Activated naive CD8-positive, alpha-beta T cell treated with anti-CD3 and anti-CD28 coated beads for 36 hours (primary cell): Measurements from ENCODE around the gene MTRF1. TPM values are rescaled to one million over a fixed set of nuclear protein-coding genes. Genes with fewer than 3 reads are reported as not detected.
"Not testable (repeated sequence)": the region's sequence is repeated elsewhere in the genome, so short reads cannot be mapped to it uniquely, and the experiment has no call there.

ENCODE experiments used
- DNase-seq: peaks from one replicate; pipeline ENCODE4 v3.0.0; 2021
- H3K27ac Mint-ChIP-seq: one replicate; pipeline ENCODE4 v1.8.0; 2022; ENCODE audit warnings: mild to moderate bottlenecking, moderate library complexity, mixed read lengths
- H3K27me3 Mint-ChIP-seq: one replicate; pipeline ENCODE4 v1.8.0; 2022; ENCODE audit warnings: mild to moderate bottlenecking, mixed read lengths
- H3K36me3 Mint-ChIP-seq: one replicate; pipeline ENCODE4 v1.8.0; 2021; ENCODE audit warnings: mild to moderate bottlenecking, mixed read lengths
- H3K4me1 Mint-ChIP-seq: one replicate; pipeline ENCODE4 v1.8.0; 2021; ENCODE audit warnings: mixed read lengths
- H3K4me3 Mint-ChIP-seq: one replicate; pipeline ENCODE4 v1.8.0; 2022; ENCODE audit warnings: mild to moderate bottlenecking, moderate library complexity, mixed read lengths
- H3K9me3 Mint-ChIP-seq: one replicate; pipeline ENCODE4 v1.8.0; 2022; ENCODE audit warnings: mixed read lengths
- total RNA-seq, 2 experiments: library from RNA; stranded (reverse); gene quantifications; one replicate each; pipeline ENCODE4 v1.2.3, GENCODE V29; 2021

Gene MTRF1
- total RNA-seq, 2 experiments from 2014 or later: 18.8 to 19.7 TPM

DNA sequence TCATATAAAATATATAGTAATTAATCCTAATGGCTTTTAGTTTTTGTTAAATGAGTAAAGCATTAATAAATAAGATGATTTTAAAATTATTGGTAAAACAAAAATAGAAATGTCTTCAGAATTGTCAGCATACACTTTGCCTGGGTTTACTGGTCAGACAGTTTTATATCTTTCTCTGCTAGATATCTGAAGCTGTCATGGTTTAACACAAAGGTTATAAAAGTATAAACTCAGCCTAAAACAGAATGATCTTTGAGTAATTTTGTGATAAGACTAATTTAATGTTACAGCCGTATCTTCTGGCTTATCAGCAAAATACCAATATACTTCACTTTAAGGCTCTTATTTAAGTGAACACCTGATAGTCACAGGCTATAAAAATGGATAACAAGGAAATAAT, 29.9 kb upstream of the MTRF1 start:
- Mint-ChIP-seq H3K4me1 (no peaks in the 10 kb centered on the region), H3K9me3 (peaks cover 4% of the 10 kb centered on the region), H3K4me3 (no peak overlapping the region), H3K27ac (no peak overlapping the region), H3K36me3 (no peaks in the 10 kb centered on the region), H3K27me3 (no peaks in the 10 kb centered on the region)
- no peak for DNase-seq

- Mint-ChIP-seq H3K9me3 (peaks cover 10% of the 10 kb centered on the region), H3K36me3 (peaks cover 3% of the 10 kb centered on the region), H3K27ac (no peak overlapping the region), H3K4me1 (peaks cover 15% of the 10 kb centered on the region), H3K27me3 (no peaks in the 10 kb centered on the region), H3K4me3 (no peak overlapping the region)
- no peak for DNase-seq
Observed at GRCh38 chr13:41291246-41291645, 27.9 kb upstream of the MTRF1 start.

DNA sequence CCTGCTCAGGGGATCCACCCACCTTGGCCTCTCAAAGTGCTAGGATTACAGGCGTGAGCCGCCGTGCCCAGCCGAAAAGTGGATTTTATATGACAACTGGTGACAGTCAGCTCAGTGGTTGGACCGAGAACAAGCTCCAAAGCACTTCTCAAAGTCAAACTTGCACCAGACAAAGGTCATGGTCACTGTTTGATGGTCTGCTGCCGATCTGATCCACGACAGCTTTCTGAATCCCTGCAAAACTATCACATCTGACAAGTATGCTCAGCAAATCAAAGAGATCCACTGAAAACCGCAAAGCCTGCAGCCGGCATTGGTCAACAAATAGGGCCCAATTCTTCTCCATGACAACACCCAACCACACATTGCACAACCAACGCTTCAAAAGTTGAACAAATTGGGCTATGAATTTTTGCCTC, 26.1 kb upstream of the MTRF1 start:
- no peak for DNase-seq
- Mint-ChIP-seq H3K4me3 (no peak overlapping the region), H3K27ac (no peak overlapping the region), H3K36me3 (peaks cover 9% of the 10 kb centered on the region), H3K9me3 (peaks cover 14% of the 10 kb centered on the region), H3K27me3 (no peaks in the 10 kb centered on the region), H3K4me1 (peaks cover 27% of the 10 kb centered on the region)

DNA sequence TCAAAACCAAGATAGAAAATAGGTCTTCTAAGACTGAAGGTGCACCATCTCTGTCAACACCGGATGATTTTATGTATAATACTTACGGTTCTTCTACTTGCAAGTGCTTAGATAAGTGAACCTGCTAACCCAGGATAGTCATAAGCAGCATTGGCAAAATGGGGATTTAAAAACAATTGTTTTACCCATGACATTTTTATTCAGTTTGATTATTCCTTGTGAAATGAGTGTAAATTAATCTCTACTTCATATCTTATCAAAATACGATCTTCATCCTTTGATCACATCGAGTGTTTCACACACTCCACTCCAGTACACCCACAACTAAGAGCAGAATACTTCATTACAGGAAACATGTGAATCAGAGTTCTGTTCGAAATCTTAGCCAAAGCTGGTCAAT, 23.0 kb upstream of the MTRF1 start:
- peak overlapping the region; percentile 43 for H3K27ac Mint-ChIP-seq
- H3K36me3 Mint-ChIP-seq: peaks cover 9% of the 10 kb centered on the region
- no peaks in the 10 kb centered on the region for H3K27me3 Mint-ChIP-seq
- H3K4me3 Mint-ChIP-seq: peak overlapping the region; percentile 50
- DNase-seq: no peak
- H3K4me1 Mint-ChIP-seq: peaks cover 27% of the 10 kb centered on the region
- peaks cover 12% of the 10 kb centered on the region for H3K9me3 Mint-ChIP-seq

- Mint-ChIP-seq H3K4me1 (peaks cover 27% of the 10 kb centered on the region), H3K27me3 (no peaks in the 10 kb centered on the region), H3K27ac (no peak overlapping the region), H3K36me3 (peaks cover 9% of the 10 kb centered on the region), H3K9me3 (peaks cover 12% of the 10 kb centered on the region), H3K4me3 (no peak overlapping the region)
- no peak for DNase-seq
Observed at GRCh38 chr13:41284512-41285288, 21.3 kb upstream of the MTRF1 start.

- Mint-ChIP-seq H3K36me3 (peaks cover 7% of the 10 kb centered on the region), H3K27me3 (no peaks in the 10 kb centered on the region), H3K4me1 (peaks cover 30% of the 10 kb centered on the region), H3K4me3 (no peak overlapping the region), H3K27ac (no peak overlapping the region), H3K9me3 (peaks cover 7% of the 10 kb centered on the region)
- no peak for DNase-seq
Observed at GRCh38 chr13:41282129-41282571, 18.8 kb upstream of the MTRF1 start.

DNA sequence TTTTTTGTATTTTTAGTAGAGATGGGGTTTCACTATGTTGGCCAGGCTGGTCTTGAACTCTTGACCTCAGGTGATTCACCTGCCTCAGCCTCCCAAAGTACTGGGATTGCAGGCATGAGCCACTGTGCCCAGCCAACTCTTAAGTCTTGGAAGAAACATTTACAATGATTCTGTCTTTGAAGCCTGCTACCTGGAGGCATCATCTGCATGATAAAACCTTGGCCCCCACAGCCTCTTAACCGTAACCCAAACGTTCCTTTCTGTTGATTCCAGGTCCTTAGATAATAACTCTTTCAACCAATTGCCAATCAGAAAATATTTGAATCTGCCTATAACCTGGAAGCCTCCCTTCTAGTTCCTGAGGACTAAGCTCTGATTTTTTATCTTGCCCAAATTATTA, 15.8 kb upstream of the MTRF1 start:
- DNase-seq, H3K27ac Mint-ChIP-seq, H3K4me3 Mint-ChIP-seq, H3K27me3 Mint-ChIP-seq, H3K36me3 Mint-ChIP-seq, H3K9me3 Mint-ChIP-seq: not testable (repeated sequence)
- H3K4me1 Mint-ChIP-seq: peaks cover 14% of the 10 kb centered on the region

DNA sequence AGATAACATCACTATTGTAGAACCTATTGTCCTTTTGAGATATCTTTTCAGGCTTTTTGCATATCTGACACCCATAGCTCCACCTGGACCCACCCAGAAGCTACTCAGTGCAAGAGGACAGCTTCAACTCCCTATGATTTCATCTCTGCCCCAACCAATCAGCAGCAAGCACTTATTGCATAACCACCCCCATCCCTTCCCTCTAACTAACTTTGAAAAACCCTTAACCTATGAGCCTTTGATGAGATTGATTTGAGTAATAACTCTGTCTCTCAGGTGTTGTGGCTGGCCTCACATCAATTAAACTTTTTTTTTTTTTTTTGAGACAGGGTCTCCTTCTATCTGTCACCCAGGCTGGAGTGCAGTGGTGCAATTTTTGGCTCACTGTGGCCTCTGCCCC, 13.4 kb upstream of the MTRF1 start:
- no peak overlapping the region for H3K4me3 Mint-ChIP-seq
- DNase-seq: no peak
- peaks cover 4% of the 10 kb centered on the region for H3K36me3 Mint-ChIP-seq
- H3K9me3 Mint-ChIP-seq: peaks cover 5% of the 10 kb centered on the region
- peaks cover 21% of the 10 kb centered on the region for H3K4me1 Mint-ChIP-seq
- H3K27ac Mint-ChIP-seq: no peak overlapping the region
- H3K27me3 Mint-ChIP-seq: no peaks in the 10 kb centered on the region

DNA sequence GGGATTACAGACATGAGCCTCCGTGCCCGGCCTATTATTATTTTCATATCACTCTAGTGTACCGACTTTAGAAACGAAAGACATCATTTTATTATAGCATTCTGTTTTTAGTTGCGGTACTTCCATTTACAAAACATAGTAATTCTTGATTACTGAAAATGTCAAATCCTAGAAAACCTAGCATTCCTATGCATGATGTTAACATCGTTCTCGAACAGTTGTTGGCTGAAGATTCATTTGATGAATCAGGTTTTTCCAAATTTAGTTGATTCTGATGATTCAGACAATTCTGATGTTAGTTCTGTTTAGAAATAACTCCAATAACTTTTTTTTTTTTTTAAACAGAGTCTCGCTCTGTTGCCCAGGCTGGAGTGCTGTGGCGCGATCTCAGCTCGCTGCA, 11.5 kb upstream of the MTRF1 start:
- Mint-ChIP-seq H3K9me3 (peaks cover 13% of the 10 kb centered on the region), H3K36me3 (peaks cover 14% of the 10 kb centered on the region), H3K27me3 (no peaks in the 10 kb centered on the region), H3K27ac (no peak overlapping the region), H3K4me3 (no peak overlapping the region), H3K4me1 (peaks cover 30% of the 10 kb centered on the region)
- no peak for DNase-seq

- Mint-ChIP-seq H3K9me3 (peaks cover 14% of the 10 kb centered on the region), H3K27ac (no peak overlapping the region), H3K27me3 (no peaks in the 10 kb centered on the region)
Observed at GRCh38 chr13:41273831-41274441, 10.6 kb upstream of the MTRF1 start.

GRCh38 chr13:41271456-41272285, 8.3 kb upstream of the MTRF1 start:
- peaks cover 29% of the 10 kb centered on the region for H3K36me3 Mint-ChIP-seq
- H3K4me3 Mint-ChIP-seq: peak overlapping the region; percentile 5
- H3K4me1 Mint-ChIP-seq: peaks cover 20% of the 10 kb centered on the region
- DNase-seq: no peak
- peak overlapping the region; percentile 84 for H3K27ac Mint-ChIP-seq
- H3K9me3 Mint-ChIP-seq: peaks cover 22% of the 10 kb centered on the region
- H3K27me3 Mint-ChIP-seq: no peaks in the 10 kb centered on the region

More at GRCh38 chr13:41273831-41274441, 10.6 kb upstream of the MTRF1 start:
- Mint-ChIP-seq H3K4me3 (no peak overlapping the region), H3K36me3 (peaks cover 18% of the 10 kb centered on the region), H3K4me1 (peaks cover 30% of the 10 kb centered on the region)
- DNase-seq: no peak

- Mint-ChIP-seq H3K27me3 (no peaks in the 10 kb centered on the region), H3K27ac (no peak overlapping the region), H3K36me3 (peaks cover 29% of the 10 kb centered on the region), H3K4me3 (no peak overlapping the region), H3K9me3 (peaks cover 20% of the 10 kb centered on the region), H3K4me1 (peaks cover 19% of the 10 kb centered on the region)
- no peak for DNase-seq
Observed at GRCh38 chr13:41268764-41269163, 5.4 kb upstream of the MTRF1 start.

- no peaks in the 10 kb centered on the region for H3K27me3 Mint-ChIP-seq
- no peak overlapping the region for H3K4me3 Mint-ChIP-seq
- H3K36me3 Mint-ChIP-seq: peaks cover 31% of the 10 kb centered on the region
- H3K9me3 Mint-ChIP-seq: peaks cover 20% of the 10 kb centered on the region
- H3K4me1 Mint-ChIP-seq: peaks cover 21% of the 10 kb centered on the region
- DNase-seq: no peak
- peak overlapping the region; percentile 16 for H3K27ac Mint-ChIP-seq
Observed at GRCh38 chr13:41267106-41267505, 3.7 kb upstream of the MTRF1 start.

DNA sequence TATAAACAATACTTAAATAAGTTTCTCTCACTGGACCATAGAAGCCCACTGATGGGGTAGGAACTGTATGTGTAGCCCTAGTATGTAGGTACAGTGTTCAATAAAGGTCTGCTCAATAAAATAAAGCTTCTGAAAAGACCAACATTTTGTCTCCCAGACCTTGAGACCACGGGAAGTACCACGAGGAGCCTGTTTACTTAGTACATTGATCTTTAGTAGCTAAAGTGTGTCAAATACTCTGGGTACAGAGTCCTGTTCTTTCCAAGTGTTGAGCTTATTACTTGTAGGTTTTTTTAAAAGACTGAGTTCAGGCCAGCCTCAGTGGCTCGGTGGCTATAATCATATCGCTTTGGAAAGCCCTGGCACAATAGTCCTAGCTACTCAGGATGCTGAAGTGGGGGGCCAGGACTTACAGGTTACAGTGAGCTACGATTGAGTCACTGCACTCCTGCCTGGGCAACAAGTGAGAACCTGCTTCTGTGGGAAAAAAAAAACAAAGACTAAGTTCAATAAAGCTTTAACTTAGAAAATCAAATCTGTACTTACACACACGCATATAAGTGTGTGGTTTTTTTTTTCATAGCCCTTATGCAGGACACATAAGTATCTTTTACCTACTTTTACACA, 3.4 kb downstream of the MTRF1 start:
- Mint-ChIP-seq H3K4me1 (peaks cover 27% of the 10 kb centered on the region), H3K9me3 (no peaks in the 10 kb centered on the region), H3K36me3 (peaks cover 44% of the 10 kb centered on the region), H3K27ac (no peak overlapping the region), H3K4me3 (no peak overlapping the region), H3K27me3 (no peaks in the 10 kb centered on the region)
- DNase-seq: no peak

DNA sequence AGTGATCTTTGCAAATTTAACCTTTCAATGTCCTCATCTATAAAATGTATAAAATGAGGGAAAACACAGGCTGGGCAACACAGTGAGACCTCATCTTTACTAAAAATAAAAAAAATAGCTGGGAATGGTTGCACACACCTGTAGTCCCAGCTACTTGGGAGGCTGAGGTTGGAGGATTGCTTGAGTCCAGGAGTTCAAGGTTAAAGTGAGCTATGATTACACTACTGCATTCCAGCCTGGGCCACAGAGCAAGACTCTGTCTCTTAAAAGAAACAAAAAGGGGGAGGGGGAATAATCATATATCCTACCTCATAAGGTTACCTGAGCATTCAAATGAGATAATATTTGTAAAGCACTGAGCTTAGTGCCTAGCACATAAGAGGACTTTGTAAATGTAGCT, 5.8 kb downstream of the MTRF1 start:
- Mint-ChIP-seq H3K9me3 (no peaks in the 10 kb centered on the region), H3K27ac (no peak overlapping the region), H3K4me1 (peaks cover 23% of the 10 kb centered on the region), H3K27me3 (no peaks in the 10 kb centered on the region), H3K36me3 (peaks cover 59% of the 10 kb centered on the region), H3K4me3 (no peak overlapping the region)
- DNase-seq: no peak
